ENCODE data around the gene VSIG10L. TPM values are rescaled to one million over a fixed set of nuclear protein-coding genes. Genes with fewer than 3 reads are reported as not detected.

Gene VSIG10L
- polyA plus RNA-seq, 1 donor (not counting 4 experiments of a cell fraction or from before 2014, with no cell fraction given), result 1.5 TPM

DNA sequence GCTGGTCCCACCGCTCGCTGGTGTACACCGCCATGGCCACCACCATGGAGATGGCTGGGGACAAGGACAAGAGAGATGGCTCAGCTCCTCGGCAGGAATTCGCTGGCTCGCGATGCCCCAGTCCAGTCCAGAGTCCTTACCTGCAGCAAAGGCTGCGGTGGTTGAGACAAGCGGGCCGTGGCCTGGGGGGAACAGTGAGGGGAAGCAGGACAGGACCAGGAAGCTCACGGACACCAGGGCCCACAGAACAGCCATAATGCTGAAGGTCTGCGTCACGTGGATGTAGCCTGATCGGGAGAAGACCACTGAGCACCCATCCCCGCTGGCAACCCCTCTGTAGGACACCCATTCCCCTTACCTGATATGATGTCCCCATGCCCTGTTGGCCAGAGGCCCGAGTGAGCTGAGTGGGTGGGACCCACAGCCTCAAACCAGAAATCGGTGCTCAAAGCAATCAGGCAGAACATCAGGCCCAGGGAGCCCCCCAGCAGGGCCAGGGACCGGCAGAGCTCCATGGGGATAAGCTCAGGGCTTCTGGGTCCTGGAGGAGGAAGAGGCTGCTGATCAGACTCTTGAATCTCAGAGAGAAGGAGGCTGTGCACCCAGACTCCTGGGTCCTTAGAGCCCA, 30.2 kb upstream of the VSIG10L start:
- DNase-seq (ENCODE audit: low read depth, low spot score) (no peak), FAIRE-seq (no peak)
- H4K20me1 ChIP-seq (ENCODE audit: control insufficient read depth, extremely low read depth, insufficient read depth, low read length), result no peaks in the 10 kb centered on the region
- no peaks in the 10 kb centered on the region for H3K79me2 ChIP-seq (ENCODE audit: control insufficient read depth, insufficient read depth, low read length)
- TF ChIP-seq CTCF (optimal IDR thresholded peaks at IDR 0.05 in 1 of 3, IDR thresholded peaks at IDR 0.05 in 1 of 3, conservative IDR thresholded peaks at IDR 0.05 in 1 of 3; ENCODE audit: extremely low read depth in 1 of 3, insufficient read depth in 2 of 3, low read length in 3 of 3) (no peak), EZH2 (IDR thresholded peaks at IDR 0.05; ENCODE audit: low read length) (no peak)
- no peaks in the 10 kb centered on the region for H3K4me1 ChIP-seq (ENCODE audit: control insufficient read depth, extremely low read depth, insufficient read depth, low read length)
- H3K9me1 ChIP-seq (ENCODE audit: control insufficient read depth, extremely low read depth, insufficient read depth, low read length), result no peaks in the 10 kb centered on the region
- no peak overlapping the region for H3K27ac ChIP-seq (ENCODE audit: control insufficient read depth, insufficient read depth, low read length)
- no peaks in the 10 kb centered on the region for H3K36me3 ChIP-seq (ENCODE audit: control insufficient read depth in 2 of 2, extremely low read depth in 1 of 2, insufficient read depth in 2 of 2, low read length in 2 of 2)
- H2AFZ ChIP-seq (ENCODE audit: control insufficient read depth, low read length), result no peak overlapping the region
- H3K9me3 ChIP-seq (ENCODE audit: control insufficient read depth, low read depth, low read length), result no peaks in the 10 kb centered on the region
- no peak overlapping the region for H3K4me3 ChIP-seq (ENCODE audit: control insufficient read depth in 2 of 3, extremely low read depth in 1 of 3, insufficient read depth in 2 of 3, low read depth in 1 of 3, low read length in 3 of 3)
- no peaks in the 10 kb centered on the region for H3K27me3 ChIP-seq (ENCODE audit: control insufficient read depth, extremely low read depth, insufficient read depth, low read length)
- dilution Hi-C loops (cut with MboI; ENCODE audit: extremely low pct_ligation_motif_present, low sequenced_read_pairs), result no loop called here
- H3K9ac ChIP-seq (ENCODE audit: control insufficient read depth, extremely low read depth, insufficient read depth, low read length), result no peak overlapping the region
- no peak overlapping the region for H3K4me2 ChIP-seq (ENCODE audit: control insufficient read depth, extremely low read depth, insufficient read depth, low read depth, low read length)

DNA sequence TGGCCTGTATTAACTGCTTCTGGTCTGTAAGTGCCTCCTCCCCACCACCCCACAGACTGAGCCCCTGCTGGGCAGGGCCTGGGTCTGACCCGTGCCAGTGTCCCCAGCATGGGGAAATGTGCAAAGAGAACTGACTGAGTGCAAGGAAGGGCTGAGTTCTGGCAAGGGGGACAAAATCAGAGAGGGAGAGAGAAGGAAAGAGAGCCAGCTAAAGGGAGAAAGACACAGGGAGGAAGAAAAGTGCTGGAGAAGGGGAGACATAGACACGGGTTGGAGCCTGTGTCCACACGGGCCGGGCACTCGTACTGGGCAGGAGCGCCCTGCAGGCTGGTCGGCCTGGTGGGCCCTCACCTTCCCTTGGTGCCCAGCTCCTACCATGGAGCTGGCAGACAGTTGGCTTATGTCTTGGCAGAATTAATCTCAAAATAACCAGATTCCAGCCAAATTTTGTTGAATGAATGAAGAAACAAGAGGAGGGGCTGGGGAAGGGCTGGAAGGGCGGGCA, 29.3 kb upstream of the VSIG10L start:
- Histone ChIP-seq H3K27me3 (ENCODE audit: control insufficient read depth, extremely low read depth, insufficient read depth, low read length) (no peaks in the 10 kb centered on the region), H3K9me1 (ENCODE audit: control insufficient read depth, extremely low read depth, insufficient read depth, low read length) (no peaks in the 10 kb centered on the region), H3K4me3 (ENCODE audit: control insufficient read depth in 2 of 3, extremely low read depth in 1 of 3, insufficient read depth in 2 of 3, low read depth in 1 of 3, low read length in 3 of 3) (no peak overlapping the region), H4K20me1 (ENCODE audit: control insufficient read depth, extremely low read depth, insufficient read depth, low read length) (no peaks in the 10 kb centered on the region), H3K36me3 (ENCODE audit: control insufficient read depth in 2 of 2, extremely low read depth in 1 of 2, insufficient read depth in 2 of 2, low read length in 2 of 2) (no peaks in the 10 kb centered on the region), H3K9ac (ENCODE audit: control insufficient read depth, extremely low read depth, insufficient read depth, low read length) (no peak overlapping the region), H3K9me3 (ENCODE audit: control insufficient read depth, low read depth, low read length) (no peaks in the 10 kb centered on the region), H3K4me2 (ENCODE audit: control insufficient read depth, extremely low read depth, insufficient read depth, low read depth, low read length) (no peak overlapping the region), H3K79me2 (ENCODE audit: control insufficient read depth, insufficient read depth, low read length) (no peaks in the 10 kb centered on the region), H3K27ac (ENCODE audit: control insufficient read depth, insufficient read depth, low read length) (no peak overlapping the region), H2AFZ (ENCODE audit: control insufficient read depth, low read length) (no peak overlapping the region), H3K4me1 (ENCODE audit: control insufficient read depth, extremely low read depth, insufficient read depth, low read length) (no peaks in the 10 kb centered on the region)
- FAIRE-seq (no peak), DNase-seq (ENCODE audit: low read depth, low spot score) (no peak)
- TF ChIP-seq CTCF (optimal IDR thresholded peaks at IDR 0.05 in 1 of 3, IDR thresholded peaks at IDR 0.05 in 1 of 3, conservative IDR thresholded peaks at IDR 0.05 in 1 of 3; ENCODE audit: extremely low read depth in 1 of 3, insufficient read depth in 2 of 3, low read length in 3 of 3), result no peak
- TF ChIP-seq EZH2 (IDR thresholded peaks at IDR 0.05; ENCODE audit: low read length), result no peak
- dilution Hi-C loops (cut with MboI; ENCODE audit: extremely low pct_ligation_motif_present, low sequenced_read_pairs), result no loop called here

Measured in keratinocyte (primary cell).